Measurements from ENCODE around the gene GRAP2. TPM values are rescaled to one million over a fixed set of nuclear protein-coding genes. Genes with fewer than 3 reads are reported as not detected.

GRAP2 gene
- total RNA-seq, 1 experiment from 2014 or later, result 0.54 TPM

DNA sequence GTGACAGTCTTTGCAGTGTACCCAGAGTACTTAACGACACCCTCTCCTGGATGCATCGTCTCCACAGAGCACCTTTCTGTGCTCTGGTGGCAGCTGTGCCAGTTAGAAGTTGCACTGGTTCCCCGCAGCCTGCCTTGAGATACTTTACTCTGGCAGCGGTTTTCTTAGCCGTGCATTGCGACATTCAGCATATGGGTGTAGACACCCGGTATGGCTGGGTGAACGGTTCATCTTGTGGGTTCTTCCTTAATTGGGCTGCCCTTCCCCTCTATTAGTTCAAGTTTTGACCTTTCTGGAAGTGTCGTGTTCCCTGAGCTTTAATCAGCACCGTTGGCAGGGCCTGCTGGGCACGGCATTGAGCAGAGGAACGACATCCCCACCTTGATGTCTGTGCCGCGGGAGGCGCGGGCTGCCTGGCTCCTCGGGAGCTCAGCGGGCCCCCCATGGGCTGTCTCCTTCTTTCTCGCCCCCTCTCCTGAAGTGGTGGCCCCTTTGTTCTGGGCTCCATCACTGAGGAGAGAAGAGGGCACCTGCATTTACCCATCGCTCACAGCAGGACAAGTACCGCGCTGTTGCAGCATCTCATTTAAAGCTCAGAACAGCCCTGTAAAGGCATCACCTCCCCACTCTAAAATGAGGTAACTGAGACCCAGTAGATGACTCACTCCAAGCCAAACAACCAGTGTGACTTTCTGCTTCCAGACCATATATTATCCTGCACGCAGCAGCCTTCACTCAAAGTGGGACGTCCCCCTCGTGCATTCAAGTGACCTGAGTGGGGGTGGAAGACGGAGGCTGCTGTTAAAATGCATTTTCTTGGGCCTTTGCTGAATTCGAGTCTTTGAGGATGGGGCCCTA, 107.2 kb downstream of the GRAP2 start:
- ChIA-PET CTCF (no interaction called here), POLR2A (no interaction called here)
- no peaks in the 10 kb centered on the region for H3K36me3 ChIP-seq (ENCODE audit: control insufficient read depth, insufficient read depth, low read length)
- H3K4me3 ChIP-seq (ENCODE audit: low read depth in 2 of 2, low read length in 2 of 2), result no peak overlapping the region
- no peaks in the 10 kb centered on the region for H3K27me3 ChIP-seq (ENCODE audit: control insufficient read depth, insufficient read depth, low read length)
- H3K27ac ChIP-seq (ENCODE audit: low read length), result no peak overlapping the region
- no peaks in the 10 kb centered on the region; the same call in 1 of the 2 replicates for H3K4me1 ChIP-seq (ENCODE audit: control insufficient read depth, insufficient read depth, low read length)
- DNase-seq (ENCODE audit: low read depth, low spot score), result no peak
- intact Hi-C loops (cut with micrococcal nuclease; ENCODE audit: unreplicated experiment) (no loop called here), in situ Hi-C loops (cut with HindIII; ENCODE audit: low pct_unique_long_range_greater_than_20kb, low sequenced_read_pairs) (no loop called here)
- BruUV-seq (replicated peaks), result no TSS peak
- TF ChIP-seq TCF7L2 (IDR thresholded peaks at IDR 0.05; ENCODE audit: low read depth, low read length) (no peak), CTCF (IDR thresholded peaks at IDR 0.05) (no peak), POLR2AphosphoS5 (IDR thresholded peaks at IDR 0.05; ENCODE audit: low read depth, low read length) (no peak), REST (IDR thresholded peaks at IDR 0.05; ENCODE audit: insufficient read depth in 1 of 2, low read depth in 2 of 2, low read length in 1 of 2) (no peak), SIN3A (IDR thresholded peaks at IDR 0.05; ENCODE audit: borderline replicate concordance, insufficient read depth, low read depth, low read length) (no peak)
- H3K9me3 ChIP-seq (ENCODE audit: control insufficient read depth, insufficient read depth, low read depth, low read length), result no peaks in the 10 kb centered on the region
- no peak for ATAC-seq

GRCh38 chr22:40008726-40009291, 107.9 kb downstream of the GRAP2 start:
- BruUV-seq (replicated peaks), result no TSS peak
- intact Hi-C loops (cut with micrococcal nuclease; ENCODE audit: unreplicated experiment), result no loop called here
- ChIA-PET POLR2A (no interaction called here), CTCF (no interaction called here)
- no peaks in the 10 kb centered on the region for H3K9me3 ChIP-seq (ENCODE audit: control insufficient read depth, insufficient read depth, low read depth, low read length)
- H3K4me3 ChIP-seq (ENCODE audit: low read depth in 2 of 2, low read length in 2 of 2), result no peak overlapping the region
- no peak overlapping the region for H3K27ac ChIP-seq (ENCODE audit: low read length)
- no peaks in the 10 kb centered on the region; the same call in 1 of the 2 replicates for H3K27me3 ChIP-seq (ENCODE audit: control insufficient read depth, insufficient read depth, low read length)
- no peak for ATAC-seq
- H3K4me1 ChIP-seq (ENCODE audit: control insufficient read depth, insufficient read depth, low read length), result no peaks in the 10 kb centered on the region; the same call in 1 of the 2 replicates
- in situ Hi-C loops (cut with HindIII; ENCODE audit: low pct_unique_long_range_greater_than_20kb, low sequenced_read_pairs), result no loop called here
- DNase-seq (ENCODE audit: low read depth, low spot score), result no peak
- TF ChIP-seq POLR2AphosphoS5 (IDR thresholded peaks at IDR 0.05; ENCODE audit: low read depth, low read length) (no peak), CTCF (IDR thresholded peaks at IDR 0.05) (no peak), REST (IDR thresholded peaks at IDR 0.05; ENCODE audit: insufficient read depth in 1 of 2, low read depth in 2 of 2, low read length in 1 of 2) (no peak), TCF7L2 (IDR thresholded peaks at IDR 0.05; ENCODE audit: low read depth, low read length) (no peak), SIN3A (IDR thresholded peaks at IDR 0.05; ENCODE audit: borderline replicate concordance, insufficient read depth, low read depth, low read length) (no peak)
- no peaks in the 10 kb centered on the region for H3K36me3 ChIP-seq (ENCODE audit: control insufficient read depth, insufficient read depth, low read length)

Data from Panc1 (cell line).